Activated CD8-positive, alpha-beta T cell treated with anti-CD3 and anti-CD28 coated beads, Interleukin-2, amount 10 ng/mL, durations not matched to agents 7 days and 5 days (primary cell): ENCODE data around the gene CRY2. TPM values are rescaled to one million over a fixed set of nuclear protein-coding genes. Genes with fewer than 3 reads are reported as not detected.
"Not testable (repeated sequence)": the region's sequence is repeated elsewhere in the genome, so short reads cannot be mapped to it uniquely, and the experiment has no call there.

Source experiments
- ATAC-seq: fragments of 150-1000 bp; cut with Tn5 transposase; one replicate; pipeline ENCODE4 v1.10.0; 2021; ENCODE audit warnings: moderate library complexity
- CTCF ChIA-PET: fragments of 350-600 bp; sonication (Branson Sonifier 250); formaldehyde crosslinking; loops from one replicate; lab custom pipeline; 2021; ENCODE audit warnings: antibody characterized with exemption; lab: Charles Lee
- POLR2A ChIA-PET: fragments of 350-600 bp; sonication (Branson Sonifier 250); formaldehyde crosslinking; loops from one replicate; lab custom pipeline; 2021; ENCODE audit warnings: antibody characterized with exemption; lab: Charles Lee
- DNase-seq: peaks from one replicate; pipeline ENCODE4 v3.0.0-alpha.2; 2020
- H3K27ac Mint-ChIP-seq: one replicate; pipeline ENCODE4 v1.8.0; 2021; ENCODE audit warnings: mild to moderate bottlenecking, mixed read lengths
- H3K27me3 Mint-ChIP-seq: one replicate; pipeline ENCODE4 v1.8.0; 2021; ENCODE audit warnings: low read depth, mixed read lengths
- H3K36me3 Mint-ChIP-seq: one replicate; pipeline ENCODE4 v1.8.0; 2021; ENCODE audit warnings: low read depth, mixed read lengths
- H3K4me1 Mint-ChIP-seq: one replicate; pipeline ENCODE4 v1.8.0; 2021; ENCODE audit warnings: low read depth, mixed read lengths
- H3K4me3 Mint-ChIP-seq: one replicate; pipeline ENCODE4 v1.8.0; 2021; ENCODE audit warnings: mild to moderate bottlenecking, mixed read lengths
- H3K9me3 Mint-ChIP-seq: one replicate; pipeline ENCODE4 v1.8.0; 2022; ENCODE audit warnings: mixed read lengths; ENCODE audit not compliant: insufficient read depth
- total RNA-seq, 2 experiments: library from RNA; stranded (reverse); gene quantifications; one replicate each; pipeline ENCODE4 v1.2.3, GENCODE V29; 2021

Gene CRY2
- total RNA-seq, 2 experiments from 2014 or later, result 24.4 to 28.1 TPM

DNA sequence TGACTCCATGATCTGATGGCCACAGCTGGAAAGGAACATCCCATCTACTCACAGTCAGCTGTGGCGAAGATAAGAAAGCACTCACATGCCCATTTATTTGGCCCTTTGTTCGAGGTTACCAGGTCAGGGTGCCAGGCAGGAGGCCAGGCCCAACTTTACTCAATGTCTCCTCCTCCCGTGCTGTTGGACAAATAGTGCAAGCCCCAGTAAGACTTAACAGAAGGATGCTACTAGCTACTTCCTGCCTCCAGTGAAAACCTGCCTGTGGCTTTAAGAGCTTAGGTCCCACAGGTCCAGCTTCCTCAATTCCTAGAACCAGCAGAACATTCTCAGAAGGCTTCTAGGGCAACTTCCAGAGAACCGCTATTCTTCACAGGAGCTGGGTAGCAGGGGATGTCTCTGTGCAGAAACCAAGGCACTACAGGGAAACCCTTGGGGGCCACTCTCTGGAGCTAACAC, 12.9 kb upstream of the CRY2 start:
- Mint-ChIP-seq H3K36me3 (peaks cover 10% of the 10 kb centered on the region), H3K4me1 (peaks cover 53% of the 10 kb centered on the region), H3K4me3 (peak overlapping the region; percentile 74), H3K9me3 (no peaks in the 10 kb centered on the region), H3K27me3 (peaks cover 18% of the 10 kb centered on the region), H3K27ac (peak overlapping the region; percentile 98)
- ChIA-PET POLR2A (interaction anchor here (0.6 to 1.9 kb wide), 5 partner anchors 9 to 84 kb away, joined by 3 to 10 read pairs (median 4); partner anchors contain the start of genes CRY2, PEX16 and SLC35C1), CTCF (interaction anchor here (1.0 to 3.3 kb wide), 8 partner anchors 10 to 172 kb away, joined by 3 to 71 read pairs (median 4); partner anchors contain the start of genes CRY2 and SLC35C1)
- peak; percentile 96 for ATAC-seq
- DNase-seq, result peak; percentile 78

DNA sequence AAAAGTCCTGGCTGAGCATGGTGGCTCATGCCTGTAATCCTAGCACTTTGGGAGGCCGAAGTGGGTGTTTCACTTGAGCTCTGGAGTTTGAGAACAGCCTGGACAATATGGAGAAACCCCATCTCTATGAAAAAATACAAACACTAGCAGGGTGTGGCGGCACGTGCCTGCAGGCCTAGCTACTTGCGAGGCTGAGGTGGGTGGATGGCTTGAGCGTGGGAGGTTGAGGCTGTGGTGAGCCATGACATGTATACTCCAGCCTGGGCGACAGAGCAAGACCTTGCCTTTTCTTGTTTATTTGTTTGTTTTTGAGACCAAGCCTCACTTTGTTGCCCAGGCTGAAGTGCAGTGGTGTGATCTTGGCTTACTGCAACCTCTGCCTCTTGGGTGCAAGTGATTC, 8.1 kb upstream of the CRY2 start:
- Mint-ChIP-seq H3K4me3 (no peak overlapping the region), H3K27me3 (peaks cover 31% of the 10 kb centered on the region)

DNA sequence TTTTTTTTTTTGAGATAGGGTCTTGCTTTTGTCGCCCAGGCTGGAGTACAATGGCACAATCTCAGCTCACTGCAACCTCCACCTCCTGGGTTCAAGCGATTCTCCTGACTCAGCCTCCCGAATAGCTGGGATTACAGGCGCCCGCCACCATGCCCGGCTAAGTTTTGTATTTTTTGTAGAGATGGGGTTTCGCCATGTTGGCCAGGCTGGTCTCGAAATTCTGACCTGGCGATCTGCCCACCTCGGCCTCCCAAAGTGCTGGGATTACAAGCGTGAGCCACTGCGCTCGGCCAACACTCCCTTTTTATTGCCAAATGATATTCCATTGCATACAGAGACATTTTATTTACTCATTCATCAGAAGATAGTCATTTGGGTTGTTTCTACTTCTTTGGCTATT, 7.0 kb upstream of the CRY2 start:
- H3K4me3 Mint-ChIP-seq, CTCF ChIA-PET, DNase-seq, H3K36me3 Mint-ChIP-seq, H3K9me3 Mint-ChIP-seq, POLR2A ChIA-PET, H3K27ac Mint-ChIP-seq, ATAC-seq: not testable (repeated sequence)
- peaks cover 36% of the 10 kb centered on the region for H3K4me1 Mint-ChIP-seq
- peaks cover 33% of the 10 kb centered on the region for H3K27me3 Mint-ChIP-seq

More for the DNA sequence above, 8.1 kb upstream of the CRY2 start:
- H3K9me3 Mint-ChIP-seq, result no peaks in the 10 kb centered on the region
- no peak overlapping the region for H3K27ac Mint-ChIP-seq
- POLR2A ChIA-PET, result interaction anchor here (0.6 kb wide), 1 partner anchor 785 kb away, joined by 7 read pairs; no protein-coding TSS in a partner anchor
- peaks cover 44% of the 10 kb centered on the region for H3K4me1 Mint-ChIP-seq
- no peak for DNase-seq
- peaks cover 7% of the 10 kb centered on the region for H3K36me3 Mint-ChIP-seq
- ATAC-seq, result no peak
- CTCF ChIA-PET, result no interaction called here

- ATAC-seq, result peak; percentile 34
- CTCF ChIA-PET, result interaction anchor here (0.7 to 6.3 kb wide), 20 partner anchors 9 to 255 kb away, joined by 3 to 71 read pairs (median 4); partner anchors contain the start of gene PEX16
Measured at GRCh38 chr11:45843158-45843924, 3.9 kb upstream of the CRY2 start.

GRCh38 chr11:45844822-45845578, 2.3 kb upstream of the CRY2 start:
- no peak for ATAC-seq
- Mint-ChIP-seq H3K4me3 (no peak overlapping the region), H3K9me3 (no peaks in the 10 kb centered on the region), H3K27me3 (peaks cover 25% of the 10 kb centered on the region), H3K27ac (no peak overlapping the region), H3K4me1 (peaks cover 44% of the 10 kb centered on the region), H3K36me3 (peaks cover 4% of the 10 kb centered on the region)
- DNase-seq, result no peak
- ChIA-PET CTCF (interaction anchor here (1.0 to 6.3 kb wide), 4 partner anchors 11 to 162 kb away, joined by 3 to 71 read pairs (median 7); partner anchors contain the start of gene PEX16), POLR2A (no interaction called here)

More at GRCh38 chr11:45843158-45843924, 3.9 kb upstream of the CRY2 start:
- no peaks in the 10 kb centered on the region for H3K36me3 Mint-ChIP-seq
- peak; percentile 93 for DNase-seq
- peaks cover 27% of the 10 kb centered on the region for H3K27me3 Mint-ChIP-seq
- no peaks in the 10 kb centered on the region for H3K9me3 Mint-ChIP-seq
- peaks cover 32% of the 10 kb centered on the region for H3K4me1 Mint-ChIP-seq
- H3K27ac Mint-ChIP-seq, result peak overlapping the region; percentile 51
- POLR2A ChIA-PET, result interaction anchor here (1.1 kb wide), 1 partner anchor 9 kb away, joined by 4 read pairs; no protein-coding TSS in a partner anchor
- H3K4me3 Mint-ChIP-seq, result peak overlapping the region; percentile 18

GRCh38 chr11:45846174-45846675, 1.1 kb upstream of the CRY2 start:
- Mint-ChIP-seq H3K36me3 (peaks cover 4% of the 10 kb centered on the region), H3K27me3 (peaks cover 22% of the 10 kb centered on the region), H3K4me1 (peaks cover 47% of the 10 kb centered on the region), H3K27ac (no peak overlapping the region), H3K9me3 (no peaks in the 10 kb centered on the region), H3K4me3 (no peak overlapping the region)
- CTCF ChIA-PET, result interaction anchor here (0.6 to 6.3 kb wide), 10 partner anchors 10 to 160 kb away, joined by 3 to 71 read pairs (median 4); partner anchors contain the start of gene PEX16
- POLR2A ChIA-PET, result interaction anchor here (0.8 to 1.9 kb wide), 3 partner anchors 11 to 42 kb away, joined by 3 to 10 read pairs (median 5); partner anchors contain the start of gene SLC35C1
- DNase-seq, result no peak
- ATAC-seq, result no peak

- ChIA-PET POLR2A (interaction anchor here (0.9 kb wide), 1 partner anchor 69 kb away, joined by 3 read pairs; no protein-coding TSS in a partner anchor), CTCF (interaction anchor here (1.8 to 6.3 kb wide), 2 partner anchors 14 to 159 kb away, joined by 4 to 71 read pairs; no protein-coding TSS in a partner anchor)
- peaks cover 12% of the 10 kb centered on the region for H3K27me3 Mint-ChIP-seq
- peaks cover 4% of the 10 kb centered on the region for H3K36me3 Mint-ChIP-seq
- peaks cover 44% of the 10 kb centered on the region for H3K4me1 Mint-ChIP-seq
- peak overlapping the region; percentile 77 for H3K4me3 Mint-ChIP-seq
- peak overlapping the region; percentile 86 for H3K27ac Mint-ChIP-seq
- DNase-seq, result peak; percentile 72
- peak; percentile 41 for ATAC-seq
- no peaks in the 10 kb centered on the region for H3K9me3 Mint-ChIP-seq
Measured at GRCh38 chr11:45847911-45848316, 639 bp downstream of the CRY2 start.

- Mint-ChIP-seq H3K4me1 (peaks cover 36% of the 10 kb centered on the region), H3K9me3 (no peaks in the 10 kb centered on the region), H3K27ac (no peak overlapping the region), H3K4me3 (peak overlapping the region; percentile 77), H3K27me3 (peaks cover 12% of the 10 kb centered on the region), H3K36me3 (peaks cover 4% of the 10 kb centered on the region)
- POLR2A ChIA-PET, result interaction anchor here (0.9 kb wide), 1 partner anchor 68 kb away, joined by 3 read pairs; no protein-coding TSS in a partner anchor
- ATAC-seq, result no peak
- no peak for DNase-seq
- CTCF ChIA-PET, result no interaction called here
Measured at GRCh38 chr11:45848654-45849081, 1.4 kb downstream of the CRY2 start.

- ATAC-seq, result no peak
Measured at GRCh38 chr11:45850446-45850845, 3.2 kb downstream of the CRY2 start.

DNA sequence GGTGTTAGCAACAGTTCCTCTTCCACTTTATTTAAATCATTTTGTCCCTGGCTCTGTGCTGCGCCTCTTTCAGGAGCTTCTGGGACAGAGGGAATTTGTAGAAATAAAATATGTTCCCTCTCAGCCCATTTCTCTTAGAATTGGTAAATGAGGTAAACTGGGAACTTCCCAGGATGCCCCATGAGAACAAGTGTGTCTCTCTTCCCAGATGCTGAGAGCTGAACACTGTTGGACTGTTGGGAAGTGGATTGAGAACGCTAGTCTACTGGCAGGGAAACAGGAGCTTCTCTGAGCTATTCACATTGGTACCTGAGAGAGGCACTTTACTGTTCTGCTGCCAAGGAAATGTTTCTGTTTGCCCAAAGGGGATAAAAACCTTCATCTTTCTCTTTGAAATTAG, 4.0 kb downstream of the CRY2 start:
- ChIA-PET POLR2A (interaction anchor here (1.3 kb wide), 1 partner anchor 9 kb away, joined by 3 read pairs; no protein-coding TSS in a partner anchor), CTCF (interaction anchor here (1.8 kb wide), 1 partner anchor 155 kb away, joined by 6 read pairs; no protein-coding TSS in a partner anchor)
- DNase-seq (no peak), ATAC-seq (no peak)
- peaks cover 31% of the 10 kb centered on the region for H3K4me1 Mint-ChIP-seq
- H3K9me3 Mint-ChIP-seq, result no peaks in the 10 kb centered on the region
- H3K4me3 Mint-ChIP-seq, result no peak overlapping the region
- H3K36me3 Mint-ChIP-seq, result peaks cover 7% of the 10 kb centered on the region
- H3K27ac Mint-ChIP-seq, result no peak overlapping the region
- no peaks in the 10 kb centered on the region for H3K27me3 Mint-ChIP-seq

More at GRCh38 chr11:45850446-45850845, 3.2 kb downstream of the CRY2 start:
- Mint-ChIP-seq H3K36me3 (peaks cover 4% of the 10 kb centered on the region), H3K27me3 (peaks cover 7% of the 10 kb centered on the region), H3K4me3 (no peak overlapping the region), H3K9me3 (no peaks in the 10 kb centered on the region), H3K27ac (no peak overlapping the region), H3K4me1 (peaks cover 32% of the 10 kb centered on the region)
- ChIA-PET CTCF (interaction anchor here (1.8 kb wide), 1 partner anchor 156 kb away, joined by 6 read pairs; no protein-coding TSS in a partner anchor), POLR2A (interaction anchor here (1.3 kb wide), 1 partner anchor 10 kb away, joined by 3 read pairs; no protein-coding TSS in a partner anchor)
- no peak for DNase-seq
